Panc1 (cell line): ENCODE data around the gene ACER3. TPM values are rescaled to one million over a fixed set of nuclear protein-coding genes. Genes with fewer than 3 reads are reported as not detected.

Experiments used
- ATAC-seq: fragments of 200-7000 bp; cut with Tn5 transposase; 2 replicates; pipeline ENCODE4 v1.9.1; 2020; ENCODE audit warnings: mild to moderate bottlenecking, moderate library complexity
- BruUV-seq: library from RNA; stranded (reverse); fragments of 400-500 nt; replicated peaks from 2 replicates; lab custom pipeline; 2021; lab: Mats Ljungman, UMichigan
- CTCF ChIA-PET: fragments of 300-600 bp; sonication (Branson Sonifier 250); formaldehyde crosslinking; loops from one replicate; lab custom pipeline; 2022; ENCODE audit warnings: antibody characterized with exemption; lab: Charles Lee
- POLR2A ChIA-PET: fragments of 300-600 bp; sonication (Branson Sonifier 250); formaldehyde crosslinking; loops from one replicate; lab custom pipeline; 2022; ENCODE audit warnings: antibody characterized with exemption; lab: Charles Lee
- DNase-seq: peaks from one replicate; pipeline ENCODE4 v3.0.0-alpha.2; 2010; ENCODE audit warnings: low read depth, low spot score
- H3K27ac ChIP-seq: 2 replicates; pipeline ENCODE4 v1.5.1; 2011; ENCODE audit warnings: mild to moderate bottlenecking, low read length, inconsistent platforms
- H3K27me3 ChIP-seq: fragments of 200-500 bp; sonication (Bioruptor generic); 2 replicates; pipeline ENCODE4 v1.6.0; 2014; ENCODE audit warnings: low read length, inconsistent platforms; ENCODE audit not compliant: control insufficient read depth, insufficient read depth
- H3K36me3 ChIP-seq: fragments of 200-500 bp; sonication (Bioruptor generic); 2 replicates; pipeline ENCODE4 v1.5.1; 2014; ENCODE audit warnings: inconsistent platforms, mild to moderate bottlenecking, low read length, moderate library complexity; ENCODE audit not compliant: control insufficient read depth, insufficient read depth
- H3K4me1 ChIP-seq: 2 replicates; pipeline ENCODE4 v1.5.1; 2011; ENCODE audit warnings: inconsistent platforms, mild to moderate bottlenecking, low read length, moderate library complexity; ENCODE audit not compliant: control insufficient read depth, insufficient read depth
- H3K4me3 ChIP-seq, 2 experiments: 2 replicates each; pipeline ENCODE4 v1.5.1; 2011 to 2012; ENCODE audit warnings: low read depth in 2 of 2, low read length in 2 of 2, mild to moderate bottlenecking in 2 of 2, inconsistent platforms in 1 of 2, moderate library complexity in 1 of 2
- H3K9me3 ChIP-seq: fragments of 200-500 bp; sonication (Bioruptor generic); 2 replicates; pipeline ENCODE4 v1.5.1; 2014; ENCODE audit warnings: low read depth, mild to moderate bottlenecking, inconsistent platforms, low read length, moderate library complexity; ENCODE audit not compliant: control insufficient read depth, insufficient read depth
- POLR2AphosphoS5 ChIP-seq: IDR thresholded peaks from 2 replicates; pipeline ENCODE4 v1.6.1; 2012; ENCODE audit warnings: mild to moderate bottlenecking, low read depth, low read length, moderate library complexity
- SIN3A ChIP-seq: IDR thresholded peaks from 2 replicates; pipeline ENCODE4 v1.6.1; 2012; ENCODE audit warnings: low read depth, mild to moderate bottlenecking, low read length, moderate library complexity, borderline replicate concordance; ENCODE audit not compliant: insufficient read depth
- TCF7L2 ChIP-seq: IDR thresholded peaks from 2 replicates; pipeline ENCODE4 v1.6.1; 2011; ENCODE audit warnings: mild to moderate bottlenecking, low read depth, low read length, inconsistent platforms
- in situ Hi-C: cut with HindIII; loops from 2 replicates; pipeline ENCODE4 v1.10.0; 2016; ENCODE audit warnings: low sequenced_read_pairs, low pct_unique_long_range_greater_than_20kb
- intact Hi-C: fragments of 100-400 bp; cut with micrococcal nuclease; formaldehyde crosslinking; loops from one replicate; pipeline ENCODE4 v1.10.0; 2022; ENCODE audit not compliant: unreplicated experiment
- total RNA-seq: library from RNA; stranded (reverse); gene quantifications from one replicate; pipeline ENCODE4 v1.2.1, GENCODE V29; 2021; ENCODE audit not compliant: unreplicated experiment
- TF ChIP-seq, protein P1 (sequence below): fragments of 450-650 bp; IDR thresholded peaks from 2 replicates; pipeline ENCODE4 v1.5.1; 2017; ENCODE audit warnings: mild to moderate bottlenecking
- TF ChIP-seq, protein P2 (sequence below), 2 experiments: IDR thresholded peaks; 2 replicates each; pipeline ENCODE4 v1.6.1; 2011 to 2012; ENCODE audit warnings: low read depth in 2 of 2, control low read depth in 1 of 2, low read length in 1 of 2, mild to moderate bottlenecking in 1 of 2, moderate library complexity in 1 of 2; ENCODE audit not compliant: insufficient read depth in 1 of 2

Gene ACER3
- total RNA-seq, 1 experiment from 2014 or later = 41.8 TPM

GRCh38 chr11:76910620-76911414 is 50.1 kb downstream of the ACER3 start:
- DNase-seq = no peak
- ATAC-seq = no peak
- Histone ChIP-seq H3K27ac (no peak overlapping the region), H3K27me3 (no peaks in the 10 kb centered on the region), H3K4me3 (no peak overlapping the region), H3K4me1 (no peaks in the 10 kb centered on the region), H3K36me3 (no peaks in the 10 kb centered on the region), H3K9me3 (no peaks in the 10 kb centered on the region)
- ChIA-PET CTCF (no interaction called here), POLR2A (interaction anchor here (0.9 kb wide), 1 partner anchor 112 kb away, joined by 3 read pairs; no protein-coding TSS in a partner anchor)
- TF ChIP-seq, protein P1, sequence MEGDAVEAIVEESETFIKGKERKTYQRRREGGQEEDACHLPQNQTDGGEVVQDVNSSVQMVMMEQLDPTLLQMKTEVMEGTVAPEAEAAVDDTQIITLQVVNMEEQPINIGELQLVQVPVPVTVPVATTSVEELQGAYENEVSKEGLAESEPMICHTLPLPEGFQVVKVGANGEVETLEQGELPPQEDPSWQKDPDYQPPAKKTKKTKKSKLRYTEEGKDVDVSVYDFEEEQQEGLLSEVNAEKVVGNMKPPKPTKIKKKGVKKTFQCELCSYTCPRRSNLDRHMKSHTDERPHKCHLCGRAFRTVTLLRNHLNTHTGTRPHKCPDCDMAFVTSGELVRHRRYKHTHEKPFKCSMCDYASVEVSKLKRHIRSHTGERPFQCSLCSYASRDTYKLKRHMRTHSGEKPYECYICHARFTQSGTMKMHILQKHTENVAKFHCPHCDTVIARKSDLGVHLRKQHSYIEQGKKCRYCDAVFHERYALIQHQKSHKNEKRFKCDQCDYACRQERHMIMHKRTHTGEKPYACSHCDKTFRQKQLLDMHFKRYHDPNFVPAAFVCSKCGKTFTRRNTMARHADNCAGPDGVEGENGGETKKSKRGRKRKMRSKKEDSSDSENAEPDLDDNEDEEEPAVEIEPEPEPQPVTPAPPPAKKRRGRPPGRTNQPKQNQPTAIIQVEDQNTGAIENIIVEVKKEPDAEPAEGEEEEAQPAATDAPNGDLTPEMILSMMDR = no peak
- no peak for TF ChIP-seq TCF7L2
- TF ChIP-seq POLR2AphosphoS5 = no peak
- TF ChIP-seq, protein P2, sequence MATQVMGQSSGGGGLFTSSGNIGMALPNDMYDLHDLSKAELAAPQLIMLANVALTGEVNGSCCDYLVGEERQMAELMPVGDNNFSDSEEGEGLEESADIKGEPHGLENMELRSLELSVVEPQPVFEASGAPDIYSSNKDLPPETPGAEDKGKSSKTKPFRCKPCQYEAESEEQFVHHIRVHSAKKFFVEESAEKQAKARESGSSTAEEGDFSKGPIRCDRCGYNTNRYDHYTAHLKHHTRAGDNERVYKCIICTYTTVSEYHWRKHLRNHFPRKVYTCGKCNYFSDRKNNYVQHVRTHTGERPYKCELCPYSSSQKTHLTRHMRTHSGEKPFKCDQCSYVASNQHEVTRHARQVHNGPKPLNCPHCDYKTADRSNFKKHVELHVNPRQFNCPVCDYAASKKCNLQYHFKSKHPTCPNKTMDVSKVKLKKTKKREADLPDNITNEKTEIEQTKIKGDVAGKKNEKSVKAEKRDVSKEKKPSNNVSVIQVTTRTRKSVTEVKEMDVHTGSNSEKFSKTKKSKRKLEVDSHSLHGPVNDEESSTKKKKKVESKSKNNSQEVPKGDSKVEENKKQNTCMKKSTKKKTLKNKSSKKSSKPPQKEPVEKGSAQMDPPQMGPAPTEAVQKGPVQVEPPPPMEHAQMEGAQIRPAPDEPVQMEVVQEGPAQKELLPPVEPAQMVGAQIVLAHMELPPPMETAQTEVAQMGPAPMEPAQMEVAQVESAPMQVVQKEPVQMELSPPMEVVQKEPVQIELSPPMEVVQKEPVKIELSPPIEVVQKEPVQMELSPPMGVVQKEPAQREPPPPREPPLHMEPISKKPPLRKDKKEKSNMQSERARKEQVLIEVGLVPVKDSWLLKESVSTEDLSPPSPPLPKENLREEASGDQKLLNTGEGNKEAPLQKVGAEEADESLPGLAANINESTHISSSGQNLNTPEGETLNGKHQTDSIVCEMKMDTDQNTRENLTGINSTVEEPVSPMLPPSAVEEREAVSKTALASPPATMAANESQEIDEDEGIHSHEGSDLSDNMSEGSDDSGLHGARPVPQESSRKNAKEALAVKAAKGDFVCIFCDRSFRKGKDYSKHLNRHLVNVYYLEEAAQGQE (IDR thresholded peaks at IDR 0.05; ENCODE audit: insufficient read depth in 1 of 2, low read depth in 2 of 2, low read length in 1 of 2) = no peak
- no peak for TF ChIP-seq SIN3A
- no TSS peak for BruUV-seq
- intact Hi-C loops (no loop called here), in situ Hi-C loops (no loop called here)

- Histone ChIP-seq H3K27ac (no peak overlapping the region), H3K36me3 (no peaks in the 10 kb centered on the region), H3K4me1 (no peaks in the 10 kb centered on the region), H3K9me3 (no peaks in the 10 kb centered on the region), H3K4me3 (no peak overlapping the region), H3K27me3 (no peaks in the 10 kb centered on the region)
- TF ChIP-seq, protein P1 = no peak
- TF ChIP-seq TCF7L2 (no peak), SIN3A (no peak)
- in situ Hi-C loops = no loop called here
- ChIA-PET POLR2A (interaction anchor here (0.9 kb wide), 1 partner anchor 112 kb away, joined by 3 read pairs; no protein-coding TSS in a partner anchor), CTCF (interaction anchor here (0.6 to 0.7 kb wide), 2 partner anchors 185 to 1568 kb away, joined by 4 read pairs; no protein-coding TSS in a partner anchor)
- DNase-seq (no peak), ATAC-seq (no peak)
- intact Hi-C loops = no loop called here
- no TSS peak for BruUV-seq
Observed at GRCh38 chr11:76911415-76911808, 50.7 kb downstream of the ACER3 start.
